Transverse colon (tissue), 4 donors: ENCODE measurements around the gene NRIP2.

Source experiments
- CTCF ChIP-seq, 5 experiments: fragments of 200-600 bp in 3 of 5; fragments of 450-650 bp in 2 of 5; sonication (generic) in 3 of 5; IDR thresholded peaks; 1 replicate in 2 of 5; 2 replicates in 3 of 5; pipeline ENCODE4 v1.5.1; 2016 to 2017; ENCODE audit warnings: antibody characterized with exemption in 5 of 5, inconsistent platforms in 3 of 5, mild to moderate bottlenecking in 2 of 5, moderate library complexity in 1 of 5
- POLR2A ChIP-seq: fragments of 450-650 bp; IDR thresholded peaks from one replicate; pipeline ENCODE4 v1.6.1; 2016; ENCODE audit warnings: antibody characterized with exemption, mild to moderate bottlenecking, moderate library complexity
- POLR2AphosphoS5 ChIP-seq, 3 donors: sonication (generic); formaldehyde crosslinking; IDR thresholded peaks; one replicate each; pipeline ENCODE4 v1.6.1; 2016; ENCODE audit warnings: antibody characterized with exemption in 3 of 3

- no peak for TF ChIP-seq POLR2A
- TF ChIP-seq CTCF (IDR thresholded peaks at IDR 0.05): no peak
- TF ChIP-seq POLR2AphosphoS5 (IDR thresholded peaks at IDR 0.05): no peak
These were observed 58.6 kb downstream of the NRIP2 start for GRCh38 chr12:2776129-2776806.
